Testis (tissue), 2 donors: ENCODE data around the gene DRGX.

Experiments
- CTCF ChIP-seq, 3 experiments: fragments of 450-650 bp in 2 of 3; fragments of 200-600 bp in 1 of 3; sonication (generic) in 1 of 3; IDR thresholded peaks; one replicate each; pipeline ENCODE4 v1.5.1; 2016 to 2019; ENCODE audit warnings: antibody characterized with exemption in 3 of 3, mild to moderate bottlenecking in 2 of 3, moderate library complexity in 1 of 3
- POLR2A ChIP-seq: fragments of 450-650 bp; IDR thresholded peaks from one replicate; pipeline ENCODE4 v1.6.1; 2017; ENCODE audit warnings: antibody characterized with exemption, mild to moderate bottlenecking, moderate library complexity

GRCh38 chr10:49332333-49332732 lies 63.6 kb downstream of the DRGX start:
- TF ChIP-seq CTCF (IDR thresholded peaks at IDR 0.05) (no peak), POLR2A (no peak)
